Neural crest cell (in vitro differentiated cells): ENCODE measurements around the gene GRPEL1. TPM values are rescaled to one million over a fixed set of nuclear protein-coding genes. Genes with fewer than 3 reads are reported as not detected.

Source experiments
- DNase-seq: peaks from one replicate; pipeline ENCODE4 v3.0.0; 2021; ENCODE audit warnings: low read depth, mixed read lengths, low spot score
- H3K27ac Mint-ChIP-seq: one replicate; pipeline ENCODE4 v1.8.0; 2021; ENCODE audit warnings: mild to moderate bottlenecking, mixed read lengths; ENCODE audit not compliant: unreplicated experiment
- H3K27me3 Mint-ChIP-seq: 2 replicates; pipeline ENCODE4 v1.8.0; 2021; ENCODE audit warnings: low read depth, mild to moderate bottlenecking, mixed read lengths
- H3K36me3 Mint-ChIP-seq: 2 replicates; pipeline ENCODE4 v1.8.0; 2021; ENCODE audit warnings: low read depth, mild to moderate bottlenecking, mixed read lengths
- H3K4me1 Mint-ChIP-seq: 2 replicates; pipeline ENCODE4 v1.8.0; 2021; ENCODE audit warnings: mixed read lengths
- H3K4me3 Mint-ChIP-seq: one replicate; pipeline ENCODE4 v1.8.0; 2021; ENCODE audit warnings: mild to moderate bottlenecking, mixed read lengths
- H3K9me3 Mint-ChIP-seq: 2 replicates; pipeline ENCODE4 v1.8.0; 2021; ENCODE audit warnings: mixed read lengths
- CTCF ChIP-seq: fragments of 200-600 bp; sonication (generic); conservative IDR thresholded peaks from 2 replicates; pipeline ENCODE4 v1.5.0; 2021; ENCODE audit warnings: antibody characterized with exemption, mild to moderate bottlenecking
- total RNA-seq: library from RNA; stranded (reverse); gene quantifications from 2 replicates; pipeline ENCODE4 v1.2.1, GENCODE V29; 2021

GRPEL1 gene
- total RNA-seq, 1 donor from 2014 or later = 28.2 TPM

- Mint-ChIP-seq H3K4me3 (peak overlapping the region; percentile 88), H3K4me1 (peaks cover 13% of the 10 kb centered on the region), H3K27ac (peak overlapping the region; percentile 50), H3K27me3 (peaks cover 9% of the 10 kb centered on the region), H3K9me3 (no peaks in the 10 kb centered on the region), H3K36me3 (no peaks in the 10 kb centered on the region)
- peak; percentile 77 for TF ChIP-seq CTCF
- DNase-seq = peak; percentile 64
Observed at GRCh38 chr4:7101692-7102515, 34.0 kb upstream of the GRPEL1 start.

- Mint-ChIP-seq H3K36me3 (no peaks in the 10 kb centered on the region), H3K4me1 (no peaks in the 10 kb centered on the region)
- DNase-seq = no peak
Observed at GRCh38 chr4:7096236-7096635, 28.4 kb upstream of the GRPEL1 start.

GRCh38 chr4:7095611-7096155 is 27.8 kb upstream of the GRPEL1 start:
- no peaks in the 10 kb centered on the region for H3K9me3 Mint-ChIP-seq
- no peak overlapping the region for H3K27ac Mint-ChIP-seq
- peaks cover 3% of the 10 kb centered on the region for H3K27me3 Mint-ChIP-seq
- no peak for DNase-seq
- no peak for TF ChIP-seq CTCF
- H3K4me3 Mint-ChIP-seq = no peak overlapping the region
- H3K4me1 Mint-ChIP-seq = no peaks in the 10 kb centered on the region
- H3K36me3 Mint-ChIP-seq = no peaks in the 10 kb centered on the region

More at GRCh38 chr4:7096236-7096635, 28.4 kb upstream of the GRPEL1 start:
- peaks cover 3% of the 10 kb centered on the region for H3K27me3 Mint-ChIP-seq
- TF ChIP-seq CTCF = no peak
- no peak overlapping the region for H3K27ac Mint-ChIP-seq
- H3K4me3 Mint-ChIP-seq = no peak overlapping the region
- H3K9me3 Mint-ChIP-seq = no peaks in the 10 kb centered on the region

- H3K27me3 Mint-ChIP-seq = peaks cover 3% of the 10 kb centered on the region
- H3K9me3 Mint-ChIP-seq = no peaks in the 10 kb centered on the region
- H3K27ac Mint-ChIP-seq = no peak overlapping the region
- H3K4me3 Mint-ChIP-seq = no peak overlapping the region
- peaks cover 2% of the 10 kb centered on the region for H3K4me1 Mint-ChIP-seq
- no peaks in the 10 kb centered on the region for H3K36me3 Mint-ChIP-seq
- no peak for DNase-seq
- no peak for TF ChIP-seq CTCF
Observed at GRCh38 chr4:7094916-7095315, 27.1 kb upstream of the GRPEL1 start.

GRCh38 chr4:7092026-7092425 is 24.2 kb upstream of the GRPEL1 start:
- no peak overlapping the region for H3K4me3 Mint-ChIP-seq
- peaks cover 10% of the 10 kb centered on the region for H3K4me1 Mint-ChIP-seq
- H3K27me3 Mint-ChIP-seq = peaks cover 3% of the 10 kb centered on the region
- no peak for DNase-seq
- H3K27ac Mint-ChIP-seq = no peak overlapping the region
- H3K36me3 Mint-ChIP-seq = no peaks in the 10 kb centered on the region
- TF ChIP-seq CTCF = no peak
- no peaks in the 10 kb centered on the region for H3K9me3 Mint-ChIP-seq
